Mesendoderm (in vitro differentiated cells): ENCODE measurements around the gene RAB1B.

Experiments
- DNase-seq: peaks from one replicate; pipeline ENCODE4 v3.0.0; 2013
- H2AK5ac ChIP-seq: 2 replicates; pipeline ENCODE4 v1.6.1; 2013; ENCODE audit warnings: low read length, inconsistent platforms
- H2BK120ac ChIP-seq: 2 replicates; pipeline ENCODE4 v1.6.1; 2013; ENCODE audit warnings: low read depth, mild to moderate bottlenecking, low read length, moderate library complexity, mixed read lengths
- H2BK15ac ChIP-seq: replicated peaks from 2 replicates; pipeline ENCODE4 v1.6.1; 2013; ENCODE audit warnings: low read depth, mild to moderate bottlenecking, moderate library complexity
- H2BK5ac ChIP-seq: 2 replicates; pipeline ENCODE4 v1.6.1; 2013; ENCODE audit warnings: low read length, inconsistent platforms
- H3K18ac ChIP-seq: 2 replicates; pipeline ENCODE4 v1.6.1; 2013; ENCODE audit warnings: mild to moderate bottlenecking, low read length, mixed read lengths
- H3K23ac ChIP-seq: one replicate; pipeline ENCODE4 v1.6.1; 2013; ENCODE audit warnings: low read length
- H3K27ac ChIP-seq: 2 replicates; pipeline ENCODE4 v1.5.1; 2013; ENCODE audit warnings: low read depth, mild to moderate bottlenecking, inconsistent platforms, low read length, moderate library complexity
- H3K27me3 ChIP-seq: 2 replicates; pipeline ENCODE4 v1.6.1; 2013; ENCODE audit warnings: low read length, control low read depth, mild to moderate bottlenecking, inconsistent platforms; ENCODE audit not compliant: insufficient read depth, poor library complexity
- H3K36me3 ChIP-seq: 2 replicates; pipeline ENCODE4 v1.6.1; 2013; ENCODE audit warnings: low read length, inconsistent platforms; ENCODE audit not compliant: control insufficient read depth, insufficient read depth
- H3K4ac ChIP-seq: one replicate; pipeline ENCODE4 v1.6.1; 2013; ENCODE audit warnings: low read depth, mild to moderate bottlenecking, low read length, moderate library complexity
- H3K4me1 ChIP-seq: 2 replicates; pipeline ENCODE4 v1.6.1; 2013; ENCODE audit warnings: low read depth, low read length, inconsistent platforms; ENCODE audit not compliant: control insufficient read depth
- H3K4me2 ChIP-seq: 2 replicates; pipeline ENCODE4 v1.6.1; 2013; ENCODE audit warnings: low read length
- H3K4me3 ChIP-seq: 2 replicates; pipeline ENCODE4 v1.5.1; 2013; ENCODE audit warnings: mild to moderate bottlenecking, low read length
- H3K56ac ChIP-seq: one replicate; pipeline ENCODE4 v1.6.1; 2013; ENCODE audit warnings: low read length
- H3K79me1 ChIP-seq: 2 replicates; pipeline ENCODE4 v1.6.1; 2013; ENCODE audit warnings: low read length, inconsistent platforms
- H3K79me2 ChIP-seq: 2 replicates; pipeline ENCODE4 v1.6.1; 2013; ENCODE audit warnings: mild to moderate bottlenecking, low read length; ENCODE audit not compliant: control insufficient read depth, insufficient read depth
- H3K9ac ChIP-seq: 2 replicates; pipeline ENCODE4 v1.6.1; 2013; ENCODE audit warnings: low read length, inconsistent platforms
- H4K5ac ChIP-seq: one replicate; pipeline ENCODE4 v1.6.1; 2013; ENCODE audit warnings: low read length
- H4K8ac ChIP-seq: one replicate; pipeline ENCODE4 v1.6.1; 2013; ENCODE audit warnings: low read depth, mild to moderate bottlenecking, control low read depth, low read length, moderate library complexity
- WGBS: extraction: QIAGEN DNeasy Blood & Tissue Kit; methylation state at CpG from one replicate; pipeline ENCODE4 v1.1.7; 2013; ENCODE audit warnings: low lambda C conversion rate, missing lambda C conversion rate; ENCODE audit not compliant: insufficient coverage; ENCODE audit errors: extremely low coverage; 5-methylcytosine and 5-hydroxymethylcytosine counted together

RAB1B gene

DNA sequence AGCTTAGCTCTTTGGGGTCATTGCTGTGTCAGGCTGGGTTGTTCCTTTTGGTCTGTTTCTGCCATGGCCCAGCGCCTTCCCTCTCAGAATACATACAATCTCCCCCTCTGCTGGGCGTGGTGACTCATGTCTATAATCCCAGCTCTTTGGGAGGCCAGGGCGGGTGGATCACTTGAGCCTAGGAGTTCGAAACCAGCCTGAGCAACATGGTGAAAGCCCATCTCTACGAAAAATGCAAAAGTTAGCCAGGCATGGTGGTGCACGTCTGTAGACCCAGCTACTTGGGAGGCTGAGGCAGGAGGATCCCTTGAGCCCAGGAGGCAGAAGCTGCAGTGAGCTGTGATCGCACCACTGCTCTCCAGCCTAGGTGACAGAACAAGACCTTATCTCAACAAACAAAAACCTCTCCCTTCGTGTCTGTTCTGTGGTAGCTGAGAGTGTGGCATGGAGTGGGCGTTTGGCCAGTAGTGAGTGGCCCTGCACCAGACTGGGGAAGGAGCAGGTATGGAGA, 46.7 kb upstream of the RAB1B start:
- H3K4me2 ChIP-seq = no peak overlapping the region
- H2BK5ac ChIP-seq = no peak overlapping the region
- peaks cover 17% of the 10 kb centered on the region for H3K36me3 ChIP-seq
- H3K27ac ChIP-seq = no peak overlapping the region
- H2AK5ac ChIP-seq = no peak overlapping the region
- H3K79me1 ChIP-seq = no peaks in the 10 kb centered on the region
- H2BK15ac ChIP-seq = no peak overlapping the region
- no peaks in the 10 kb centered on the region for H3K4me1 ChIP-seq
- H4K8ac ChIP-seq = no peak overlapping the region
- no peaks in the 10 kb centered on the region for H3K27me3 ChIP-seq
- no peak overlapping the region for H3K23ac ChIP-seq
- no peak overlapping the region for H3K4ac ChIP-seq
- no peak overlapping the region for H2BK120ac ChIP-seq
- no peak overlapping the region for H4K5ac ChIP-seq
- peak; percentile 39 for DNase-seq
- no peak overlapping the region for H3K18ac ChIP-seq
- H3K9ac ChIP-seq = no peak overlapping the region
- H3K56ac ChIP-seq = no peak overlapping the region
- H3K4me3 ChIP-seq = no peak overlapping the region
- H3K79me2 ChIP-seq = no peaks in the 10 kb centered on the region
- no CpG with 5 or more reads among the region's 9 CpGs for WGBS

DNA sequence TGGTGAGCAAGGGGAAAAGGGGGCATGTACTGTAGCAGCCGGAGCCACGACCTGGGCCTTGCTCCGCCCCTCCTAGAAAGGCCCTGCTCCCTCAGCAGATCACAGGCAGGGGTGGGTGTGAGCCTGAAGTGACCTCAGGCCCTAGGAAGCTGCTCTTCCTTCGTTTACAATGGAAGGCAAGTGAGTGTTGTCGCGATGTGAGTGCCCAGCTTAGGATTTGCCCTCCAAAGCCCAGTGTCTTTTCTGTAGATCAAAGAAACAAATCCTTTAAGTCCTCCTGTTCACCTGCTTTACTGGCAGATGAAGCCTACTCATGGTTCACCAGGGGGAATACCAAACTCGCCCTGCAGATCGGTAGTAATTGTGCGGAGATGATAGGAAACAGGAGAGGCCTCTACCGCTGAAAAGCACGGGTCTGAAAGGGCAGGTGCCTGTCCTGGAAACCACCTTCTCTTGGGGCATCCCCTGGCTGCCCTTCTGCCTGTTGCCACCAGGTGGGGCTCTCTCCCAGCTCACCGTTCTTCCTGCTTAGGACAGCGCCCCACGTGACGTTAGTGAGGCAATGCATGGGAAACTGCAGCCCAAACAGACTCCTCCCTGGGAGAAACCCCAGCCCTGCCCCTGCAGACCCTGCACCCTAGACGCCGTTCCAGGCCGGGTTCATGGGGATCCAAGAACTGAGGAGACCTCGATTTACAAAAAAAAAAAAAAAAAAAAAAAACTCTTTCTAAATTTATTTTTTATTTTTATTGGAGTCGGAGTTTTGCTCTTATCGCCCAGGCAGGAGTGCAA, 45.9 kb upstream of the RAB1B start:
- Histone ChIP-seq H3K23ac (no peak overlapping the region), H3K4me1 (no peaks in the 10 kb centered on the region), H3K36me3 (peaks cover 17% of the 10 kb centered on the region), H4K8ac (no peak overlapping the region), H4K5ac (no peak overlapping the region), H3K4me2 (no peak overlapping the region), H2AK5ac (no peak overlapping the region), H3K79me2 (no peaks in the 10 kb centered on the region), H3K27ac (no peak overlapping the region), H2BK120ac (no peak overlapping the region), H3K4ac (no peak overlapping the region), H3K79me1 (no peaks in the 10 kb centered on the region), H3K9ac (no peak overlapping the region), H3K56ac (no peak overlapping the region), H2BK15ac (no peak overlapping the region), H3K27me3 (no peaks in the 10 kb centered on the region), H3K18ac (no peak overlapping the region), H2BK5ac (no peak overlapping the region), H3K4me3 (no peak overlapping the region)
- DNase-seq = peak; percentile 96
- WGBS = no CpG with 5 or more reads among the region's 21 CpGs

DNA sequence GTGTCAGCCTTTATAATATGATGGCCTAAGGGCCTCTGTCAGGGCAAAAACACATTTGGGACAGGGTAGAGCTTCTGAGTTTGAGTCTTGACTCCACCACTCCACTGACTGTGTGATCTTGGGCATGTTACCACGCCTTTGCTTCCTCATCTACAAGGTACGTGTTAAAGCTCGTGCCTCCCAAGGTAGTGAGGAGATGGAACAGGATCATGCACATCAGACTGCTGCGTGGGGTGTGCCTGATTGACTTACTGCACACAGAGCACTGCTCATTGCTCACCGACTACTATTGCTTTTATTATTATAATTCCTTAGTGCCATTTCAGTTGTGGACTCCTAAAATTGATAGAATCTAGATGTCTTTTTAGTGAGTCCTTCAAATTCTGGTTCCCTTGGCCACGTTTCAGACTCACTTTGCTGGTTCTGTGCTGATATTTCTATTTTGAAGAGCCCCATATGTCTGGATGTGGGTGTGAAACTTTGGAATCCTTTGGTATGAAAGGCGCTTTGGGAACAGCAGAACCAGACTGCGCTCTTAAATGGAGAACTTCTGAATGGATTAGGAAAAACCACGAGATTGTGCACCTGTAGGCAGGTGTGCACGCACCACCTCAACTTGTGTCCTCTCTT, 44.1 kb upstream of the RAB1B start:
- no peak for DNase-seq
- Histone ChIP-seq H2BK5ac (no peak overlapping the region), H4K5ac (no peak overlapping the region), H3K4ac (no peak overlapping the region), H3K4me2 (no peak overlapping the region), H3K4me1 (no peaks in the 10 kb centered on the region), H3K79me1 (no peaks in the 10 kb centered on the region), H2BK120ac (no peak overlapping the region), H4K8ac (no peak overlapping the region), H3K27me3 (no peaks in the 10 kb centered on the region), H3K18ac (no peak overlapping the region), H3K23ac (no peak overlapping the region), H2BK15ac (no peak overlapping the region), H3K36me3 (peaks cover 8% of the 10 kb centered on the region), H3K27ac (no peak overlapping the region), H3K56ac (no peak overlapping the region), H3K79me2 (no peaks in the 10 kb centered on the region), H3K9ac (no peak overlapping the region), H3K4me3 (no peak overlapping the region), H2AK5ac (no peak overlapping the region)
- WGBS = no CpG with 5 or more reads among the region's 10 CpGs

DNA sequence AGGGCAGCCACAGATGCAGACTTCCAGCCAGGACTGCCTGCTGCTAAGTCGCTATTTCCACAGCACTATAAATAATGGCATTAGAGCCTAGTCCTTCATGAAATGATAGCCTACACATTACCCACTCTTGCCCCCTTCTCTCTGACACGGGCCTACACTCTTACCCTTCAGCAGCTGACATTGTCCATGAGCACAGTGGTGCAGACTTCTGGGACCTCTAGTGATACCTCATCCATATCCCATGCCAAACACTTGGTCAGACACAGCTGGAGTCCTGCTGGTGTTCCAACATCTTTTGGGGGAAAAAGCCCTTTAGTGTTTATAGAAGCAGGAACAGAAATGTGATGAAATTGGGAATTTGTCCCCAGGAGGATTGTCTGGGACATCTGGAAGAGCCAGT, 43.4 kb upstream of the RAB1B start:
- Histone ChIP-seq H3K27me3 (no peaks in the 10 kb centered on the region), H3K4me1 (no peaks in the 10 kb centered on the region), H3K4me3 (no peak overlapping the region), H3K9ac (no peak overlapping the region), H2BK120ac (no peak overlapping the region), H3K79me1 (no peaks in the 10 kb centered on the region), H3K79me2 (no peaks in the 10 kb centered on the region), H2BK15ac (no peak overlapping the region), H2BK5ac (no peak overlapping the region), H3K4me2 (no peak overlapping the region), H4K5ac (no peak overlapping the region), H3K27ac (no peak overlapping the region), H3K56ac (no peak overlapping the region), H3K18ac (no peak overlapping the region), H4K8ac (no peak overlapping the region), H3K4ac (no peak overlapping the region), H3K36me3 (peaks cover 3% of the 10 kb centered on the region), H2AK5ac (no peak overlapping the region), H3K23ac (no peak overlapping the region)
- WGBS = no CpG with 5 or more reads among the region's 2 CpGs
- DNase-seq = no peak

DNA sequence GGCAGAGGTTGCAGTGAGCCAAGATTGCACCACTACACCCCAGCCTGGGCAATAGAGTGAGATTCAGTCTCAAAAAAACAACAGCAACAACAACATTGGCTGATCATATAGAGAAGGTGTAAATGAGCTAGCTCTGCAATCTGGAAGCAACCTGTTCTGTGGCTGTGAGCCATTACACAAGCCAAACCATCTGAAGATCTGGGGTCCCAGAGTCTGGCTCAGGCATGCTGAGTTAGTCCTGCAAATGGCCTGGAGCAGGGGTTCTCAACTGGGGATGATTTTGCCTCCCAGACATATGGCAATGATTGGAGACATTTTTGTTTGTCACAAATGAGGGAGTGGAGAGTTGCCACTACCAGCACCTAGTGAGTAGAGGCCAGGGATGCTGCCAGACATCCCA, 42.3 kb upstream of the RAB1B start:
- peaks cover 5% of the 10 kb centered on the region for H3K36me3 ChIP-seq
- no peak overlapping the region for H2BK15ac ChIP-seq
- no peak overlapping the region for H2BK120ac ChIP-seq
- no peak overlapping the region for H4K5ac ChIP-seq
- no peak overlapping the region for H3K18ac ChIP-seq
- H3K23ac ChIP-seq = no peak overlapping the region
- no peaks in the 10 kb centered on the region for H3K4me1 ChIP-seq
- no peak for DNase-seq
- H3K27me3 ChIP-seq = no peaks in the 10 kb centered on the region
- H3K79me2 ChIP-seq = no peaks in the 10 kb centered on the region
- no peak overlapping the region for H3K27ac ChIP-seq
- no peak overlapping the region for H3K56ac ChIP-seq
- H3K9ac ChIP-seq = no peak overlapping the region
- no peak overlapping the region for H3K4me2 ChIP-seq
- no peak overlapping the region for H2AK5ac ChIP-seq
- no peak overlapping the region for H3K4ac ChIP-seq
- no peaks in the 10 kb centered on the region for H3K79me1 ChIP-seq
- H2BK5ac ChIP-seq = no peak overlapping the region
- H4K8ac ChIP-seq = no peak overlapping the region
- H3K4me3 ChIP-seq = no peak overlapping the region
